ENCODE data around the gene DTHD1.

The DTHD1 gene

GRCh38 chr4:36281384-36282106, at the start of gene DTHD1:
Gene DTHD1, plus strand, starts transcription at chr4:36281616. Its CDS starts 143 bp downstream, at chr4:36281759.
- no peak for DNase-seq (ENCODE audit: low read depth)

- no peak for DNase-seq (ENCODE audit: low read depth)
Observed at GRCh38 chr4:36233567-36234266, 47.7 kb upstream of the DTHD1 start.

- DNase-seq (ENCODE audit: low read depth), result no peak
Observed at GRCh38 chr4:36235306-36235705, 46.1 kb upstream of the DTHD1 start.

GRCh38 chr4:36236159-36236558, 45.3 kb upstream of the DTHD1 start:
- no peak for DNase-seq (ENCODE audit: low read depth)

GRCh38 chr4:36237366-36238313, 43.8 kb upstream of the DTHD1 start:
- DNase-seq (ENCODE audit: low read depth), result no peak

- no peak for DNase-seq (ENCODE audit: low read depth)
Observed at GRCh38 chr4:36241771-36242170, 39.6 kb upstream of the DTHD1 start.

- no peak for DNase-seq (ENCODE audit: low read depth)
Observed at GRCh38 chr4:36242629-36243354, 38.6 kb upstream of the DTHD1 start.

- peak; percentile 32 for DNase-seq (ENCODE audit: low read depth)
Observed at GRCh38 chr4:36243355-36244256, 37.8 kb upstream of the DTHD1 start.

- DNase-seq (ENCODE audit: low read depth), result peak; percentile 65
Observed at GRCh38 chr4:36244257-36245082, 36.9 kb upstream of the DTHD1 start, which contains the start of gene ARAP2. Gene ARAP2, minus strand, starts transcription at chr4:36244514. Its CDS starts 15,028 bp downstream, at chr4:36229486.

GRCh38 chr4:36249610-36250009, 31.8 kb upstream of the DTHD1 start:
- DNase-seq (ENCODE audit: low read depth), result no peak

- DNase-seq (ENCODE audit: low read depth), result no peak
Observed at GRCh38 chr4:36251983-36252382, 29.4 kb upstream of the DTHD1 start.

GRCh38 chr4:36254371-36254770, 27.0 kb upstream of the DTHD1 start:
- no peak for DNase-seq (ENCODE audit: low read depth)

GRCh38 chr4:36255577-36255976, 25.8 kb upstream of the DTHD1 start:
- peak; percentile 53 for DNase-seq (ENCODE audit: low read depth)

- no peak for DNase-seq (ENCODE audit: low read depth)
Observed at GRCh38 chr4:36256398-36256891, 25.0 kb upstream of the DTHD1 start.

- no peak for DNase-seq (ENCODE audit: low read depth)
Observed at GRCh38 chr4:36260731-36261130, 20.7 kb upstream of the DTHD1 start.

GRCh38 chr4:36264207-36264826, 17.1 kb upstream of the DTHD1 start:
- no peak for DNase-seq (ENCODE audit: low read depth)

GRCh38 chr4:36267486-36268268, 13.7 kb upstream of the DTHD1 start:
- DNase-seq (ENCODE audit: low read depth), result no peak

- peak; percentile 33 for DNase-seq (ENCODE audit: low read depth)
Observed at GRCh38 chr4:36269101-36269500, 12.3 kb upstream of the DTHD1 start.
